GM18511 (cell line): ENCODE results near the gene UBE2U.
"Not testable (repeated sequence)": the region's sequence is repeated elsewhere in the genome, so short reads cannot be mapped to it uniquely, and the experiment has no call there.

ENCODE experiments used
- ATAC-seq: cut with Tn5 transposase; IDR thresholded peaks from one replicate; pipeline ENCODE4 v1.9.1; 2021; ENCODE audit warnings: mild to moderate bottlenecking, moderate library complexity; ENCODE audit not compliant: unreplicated experiment

Gene UBE2U

DNA sequence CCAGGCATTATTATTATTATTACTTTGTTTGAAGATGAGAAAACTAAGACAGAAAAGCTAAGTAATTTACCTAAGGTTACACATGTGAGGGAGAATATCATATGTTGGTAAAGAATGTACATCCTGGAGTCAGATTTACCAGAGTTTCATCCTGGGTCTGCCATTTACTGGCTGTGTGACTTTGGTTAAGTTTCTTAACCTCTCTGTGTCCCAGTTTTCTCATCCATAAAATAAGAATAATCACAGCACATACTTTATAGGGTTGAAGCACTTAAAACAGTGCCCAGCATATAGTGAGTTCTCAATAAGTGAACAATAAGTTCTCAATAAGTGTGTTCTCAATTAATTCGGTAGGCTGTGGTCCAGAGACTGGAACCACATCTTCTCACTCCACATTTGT, 32.5 kb downstream of the UBE2U start:
- ATAC-seq: no peak

DNA sequence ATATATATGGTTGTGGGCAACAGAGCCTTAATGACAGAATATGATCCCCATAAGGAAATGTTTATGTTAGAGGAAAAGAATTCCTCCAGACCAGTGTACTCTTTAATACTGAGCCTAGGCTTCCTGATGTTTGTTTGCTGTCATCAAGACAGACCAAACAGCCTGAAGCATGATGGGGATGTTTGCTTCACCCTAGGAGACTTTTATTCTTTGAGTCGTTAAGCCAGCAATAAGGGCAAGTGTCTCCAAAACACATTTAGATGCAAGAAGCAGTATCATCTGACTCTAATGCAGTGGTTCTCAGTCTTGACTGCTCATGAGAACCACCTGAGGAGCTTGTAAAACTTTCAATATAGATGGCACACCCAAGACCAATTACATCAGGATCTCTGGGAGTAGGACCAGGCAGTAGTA, 33.1 kb downstream of the UBE2U start:
- no peak for ATAC-seq

DNA sequence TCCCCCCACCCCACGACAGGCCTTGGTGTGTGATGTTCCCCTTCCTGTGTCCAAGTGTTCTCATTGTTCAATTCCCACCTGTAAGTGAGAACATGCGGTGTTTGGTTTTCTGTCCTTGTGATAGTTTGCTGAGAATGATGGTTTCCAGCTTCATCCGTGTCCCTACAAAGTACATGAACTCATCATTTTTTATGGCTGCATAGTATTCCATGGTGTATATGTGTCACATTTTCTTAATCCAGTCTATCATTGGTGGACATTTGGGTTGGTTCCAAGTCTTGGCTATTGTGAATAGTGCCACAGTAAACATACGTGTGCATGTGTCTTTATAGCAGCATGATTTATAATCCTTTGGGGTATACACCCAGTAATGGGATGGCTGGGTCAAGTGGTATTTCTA, 36.1 kb downstream of the UBE2U start:
- not testable (repeated sequence) for ATAC-seq

DNA sequence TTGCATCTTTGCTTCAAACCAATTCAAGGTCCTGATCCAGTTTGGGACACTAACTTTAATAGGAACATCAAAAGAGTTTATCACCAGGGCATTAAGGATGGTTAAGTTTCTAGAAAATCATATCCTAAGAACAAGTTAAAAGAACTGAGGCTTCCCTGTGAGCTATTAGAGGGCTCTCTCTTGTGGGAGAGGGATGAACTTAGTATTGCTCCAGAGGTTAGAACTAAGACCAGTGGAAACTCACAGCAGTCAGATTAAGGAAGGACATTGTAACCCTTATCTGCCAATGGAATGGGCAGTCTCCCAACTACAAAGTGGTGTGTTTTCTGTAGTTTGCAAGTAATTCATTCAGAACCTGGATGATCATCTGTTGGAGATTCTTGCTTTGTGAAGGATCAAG, 36.8 kb downstream of the UBE2U start:
- no peak for ATAC-seq

DNA sequence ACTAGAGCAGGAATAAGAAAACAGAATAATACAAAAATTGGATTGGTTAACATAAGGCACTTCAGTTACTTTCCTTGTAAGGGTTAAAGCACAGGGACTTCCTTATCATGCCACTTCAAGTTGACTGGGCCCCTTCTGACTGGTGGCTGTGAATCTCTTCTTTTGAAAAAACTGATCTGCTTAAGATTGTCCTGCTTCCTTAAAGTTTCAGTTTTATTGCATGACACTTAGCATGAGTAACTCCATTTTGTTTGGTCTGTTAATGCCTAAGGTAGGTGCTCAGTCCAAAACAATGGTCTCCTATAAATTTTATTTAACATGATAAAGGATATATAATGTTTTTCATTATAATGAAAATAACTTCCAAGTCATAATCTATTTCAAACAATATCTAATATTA, 37.6 kb downstream of the UBE2U start:
- no peak for ATAC-seq

DNA sequence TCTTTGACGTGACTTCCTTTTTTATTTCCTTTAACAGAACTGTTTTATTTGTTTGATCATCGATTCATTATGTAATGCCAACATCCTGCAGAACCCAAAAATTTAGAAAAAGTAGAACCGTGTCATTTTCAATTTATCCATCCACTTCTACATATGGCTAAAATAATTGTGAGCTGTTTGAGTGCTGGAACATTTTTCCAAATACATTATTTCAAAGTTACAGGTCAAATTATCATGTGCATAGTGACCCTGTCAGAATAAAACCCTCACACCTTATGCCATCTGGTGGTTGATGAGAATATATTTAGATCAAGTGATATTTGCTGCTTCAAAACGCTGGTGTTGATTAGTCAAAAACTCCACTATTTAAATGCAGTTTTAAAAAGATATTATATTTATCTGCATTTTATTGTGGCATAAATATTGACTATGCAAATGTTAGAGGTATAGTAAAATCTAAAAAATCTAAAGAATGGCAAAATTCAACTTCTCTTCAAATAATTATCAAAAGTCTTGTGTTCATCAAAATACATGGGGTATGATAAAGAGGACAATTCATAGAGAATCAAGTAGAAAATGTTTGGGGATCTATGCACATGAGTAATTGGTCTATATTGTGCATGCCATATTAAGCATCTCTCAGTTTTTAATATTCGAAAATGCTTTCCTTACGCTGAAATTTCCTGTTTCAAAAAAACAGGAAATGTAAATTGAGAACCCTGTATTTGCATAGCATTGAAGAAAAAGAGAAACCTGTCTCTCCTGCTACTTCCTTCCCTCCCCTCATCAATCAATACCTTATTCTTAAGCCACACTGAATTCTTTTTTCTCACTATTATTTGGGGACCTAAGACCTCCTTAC, 39.7 kb downstream of the UBE2U start:
- peak; percentile 72 for ATAC-seq

DNA sequence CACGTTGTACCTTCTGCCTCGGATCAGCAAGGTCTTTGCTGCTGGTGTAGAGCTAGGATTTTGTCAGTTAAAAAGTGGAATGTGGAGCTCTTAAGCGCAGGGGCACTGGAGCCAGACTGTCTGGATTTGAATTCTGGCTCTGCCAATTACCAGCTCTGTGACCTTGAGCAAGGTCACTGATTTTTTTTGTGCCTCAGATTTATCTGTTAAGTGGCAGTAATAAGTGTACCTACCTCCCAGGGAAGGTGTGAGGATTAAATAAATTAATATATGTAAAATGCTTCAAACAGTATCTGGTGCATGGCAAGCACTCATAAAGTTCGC, 40.3 kb downstream of the UBE2U start:
- no peak for ATAC-seq

DNA sequence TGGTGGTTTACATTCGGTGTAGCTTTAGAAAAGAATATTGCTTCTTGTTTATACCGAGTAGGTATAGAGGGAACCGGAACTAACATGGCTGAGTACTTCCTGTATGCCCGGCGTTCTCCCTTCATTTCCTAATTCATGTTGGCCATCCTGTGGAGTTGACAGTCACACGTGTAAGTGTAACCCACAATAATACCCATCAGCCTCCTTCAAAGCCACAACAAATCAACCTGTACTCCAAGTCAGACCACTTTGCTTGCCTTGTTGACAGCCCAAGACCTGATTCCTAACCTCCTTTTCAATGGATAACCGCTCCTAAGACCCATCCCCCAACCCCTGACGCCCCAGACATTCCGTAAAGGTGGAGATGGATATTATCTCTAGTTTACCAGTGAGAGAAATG, 42.1 kb downstream of the UBE2U start:
- ATAC-seq: no peak

DNA sequence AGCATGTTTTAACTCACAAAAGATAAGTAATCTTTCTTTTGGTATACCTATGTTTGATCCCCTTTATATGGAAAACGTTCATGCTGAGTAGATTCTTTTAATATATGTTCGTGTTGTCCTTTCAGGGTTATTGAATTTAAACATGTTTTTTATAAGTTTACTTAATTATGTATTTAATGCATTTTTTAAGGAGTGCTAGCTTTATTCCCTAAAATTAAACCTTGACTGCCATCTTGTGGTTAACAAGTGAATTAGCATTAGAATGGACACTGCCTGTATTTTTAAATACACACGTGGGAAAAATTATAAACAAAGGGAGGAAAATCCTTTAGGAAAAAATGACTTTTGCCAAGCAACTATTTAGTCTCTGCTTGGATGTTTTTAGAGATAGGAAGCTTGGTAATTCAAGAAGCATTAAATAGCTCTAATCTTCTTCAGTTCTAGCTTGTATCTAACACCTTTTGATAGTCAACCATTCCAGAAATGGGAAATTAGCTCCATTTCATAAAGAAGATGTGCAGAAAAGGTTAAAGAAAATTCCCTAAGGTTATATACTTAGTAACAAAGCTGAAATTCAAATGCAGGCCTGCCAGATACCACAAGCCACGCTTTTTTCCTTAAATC, 43.0 kb downstream of the UBE2U start:
- no peak for ATAC-seq

DNA sequence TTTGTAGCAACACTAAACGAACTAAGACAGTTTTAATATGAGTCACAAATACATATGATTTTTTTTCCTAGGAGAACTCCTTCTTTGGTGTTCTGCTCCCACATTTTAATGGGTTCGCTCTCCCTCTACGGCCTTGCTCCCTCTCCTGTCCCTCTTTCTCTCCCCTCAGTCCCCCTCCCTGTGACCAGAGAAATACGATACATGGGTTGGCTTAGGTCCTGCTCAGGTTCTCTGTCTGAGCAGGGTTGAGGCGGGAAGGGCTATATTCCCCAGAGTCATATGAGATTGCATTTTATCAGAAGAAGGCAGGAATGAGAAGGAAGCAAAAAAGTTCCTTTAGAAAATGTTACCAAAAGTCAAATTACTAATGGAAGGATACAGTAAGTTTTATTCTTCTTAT, 44.6 kb downstream of the UBE2U start:
- ATAC-seq: no peak

DNA sequence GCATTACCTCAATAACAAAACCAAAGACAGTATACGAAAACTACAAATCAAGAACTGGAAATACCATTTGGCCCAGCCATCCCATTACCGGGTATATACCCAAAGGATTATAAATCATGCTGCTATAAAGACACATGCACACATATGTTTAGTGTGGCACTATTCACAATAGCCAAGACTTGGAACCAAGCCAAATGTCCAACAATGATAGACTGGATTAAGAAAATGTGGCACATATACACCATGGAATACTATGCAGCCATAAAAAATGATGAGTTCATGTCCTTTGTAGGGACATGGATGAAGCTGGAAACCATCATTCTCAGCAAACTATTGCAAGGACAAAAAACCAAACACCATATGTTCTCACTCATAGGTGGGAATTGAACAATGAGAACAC, 47.0 kb downstream of the UBE2U start:
- not testable (repeated sequence) for ATAC-seq

DNA sequence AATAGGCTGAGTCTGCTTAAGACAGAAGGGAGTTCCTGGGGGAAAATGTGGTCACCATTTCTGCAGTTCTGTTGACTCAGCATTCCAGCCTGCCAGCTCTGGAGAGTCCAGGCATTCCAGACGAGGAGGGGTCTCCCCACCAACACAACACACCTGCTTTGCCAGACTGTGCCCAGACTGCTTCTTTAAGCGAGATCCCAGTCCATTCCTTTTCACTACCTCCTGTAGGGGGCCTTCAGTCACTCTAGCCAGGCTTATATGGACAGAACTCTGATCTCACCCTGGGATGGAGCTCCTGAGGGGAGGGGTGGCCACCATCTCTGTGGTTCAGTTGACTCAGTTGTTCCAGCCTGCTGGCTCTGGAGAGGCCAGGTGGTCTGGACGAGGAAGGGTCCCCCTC, 48.5 kb downstream of the UBE2U start:
- no peak for ATAC-seq

DNA sequence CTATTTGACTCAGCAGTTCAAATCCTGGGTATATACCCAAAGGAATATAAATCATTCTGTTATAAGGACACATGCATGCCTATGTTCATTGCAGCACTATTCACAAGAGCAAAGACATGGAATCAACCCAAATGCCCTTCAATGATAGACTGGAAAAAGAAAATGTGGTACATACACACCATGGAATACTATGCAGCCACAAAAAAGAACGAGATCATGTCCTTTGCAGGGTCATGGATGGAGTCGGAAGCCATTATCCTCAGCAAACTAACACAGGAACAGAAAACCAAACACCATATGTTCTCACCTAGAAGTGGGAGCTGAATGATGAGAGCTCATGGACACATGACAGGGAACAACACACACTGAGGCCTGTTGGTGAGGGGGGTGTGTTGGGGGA, 53.8 kb downstream of the UBE2U start:
- ATAC-seq: not testable (repeated sequence)

DNA sequence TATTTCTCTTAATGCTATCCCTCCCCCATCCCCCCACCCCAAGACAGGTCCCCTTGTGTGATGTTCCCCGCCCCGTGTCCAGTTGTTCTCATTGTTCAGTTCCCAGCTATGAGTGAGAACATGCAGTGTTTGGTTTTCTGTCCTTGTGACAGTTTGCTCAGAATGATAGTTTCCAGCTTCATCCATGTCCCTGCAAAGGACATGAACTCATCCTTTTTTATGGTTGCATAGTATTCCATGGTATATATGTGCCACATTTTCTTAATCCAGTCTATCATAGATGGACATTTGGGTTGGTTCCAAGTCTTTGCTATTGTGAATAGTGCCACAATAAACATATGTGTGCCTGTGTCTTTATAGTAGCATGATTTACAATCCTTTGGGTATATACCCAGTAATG, 55.0 kb downstream of the UBE2U start:
- not testable (repeated sequence) for ATAC-seq

DNA sequence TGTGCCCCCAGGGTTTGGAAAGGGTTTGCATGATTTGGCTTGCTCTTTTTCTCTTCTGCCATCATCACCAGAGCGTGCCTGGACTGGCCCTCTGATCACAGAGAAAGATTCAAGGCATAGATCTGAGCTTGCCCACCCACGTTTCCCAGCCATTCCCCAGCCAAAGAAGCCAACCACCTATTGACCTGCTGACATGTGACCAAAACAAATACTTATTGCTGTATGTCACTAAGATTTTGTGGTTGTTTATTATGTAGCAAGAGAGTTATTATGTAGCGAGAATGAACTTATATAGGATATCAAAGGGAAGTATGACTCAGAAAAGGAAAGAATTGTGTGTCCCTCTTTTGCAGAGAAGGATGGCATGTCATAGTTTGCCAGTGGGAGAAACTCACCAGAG, 59.9 kb downstream of the UBE2U start:
- ATAC-seq: no peak

DNA sequence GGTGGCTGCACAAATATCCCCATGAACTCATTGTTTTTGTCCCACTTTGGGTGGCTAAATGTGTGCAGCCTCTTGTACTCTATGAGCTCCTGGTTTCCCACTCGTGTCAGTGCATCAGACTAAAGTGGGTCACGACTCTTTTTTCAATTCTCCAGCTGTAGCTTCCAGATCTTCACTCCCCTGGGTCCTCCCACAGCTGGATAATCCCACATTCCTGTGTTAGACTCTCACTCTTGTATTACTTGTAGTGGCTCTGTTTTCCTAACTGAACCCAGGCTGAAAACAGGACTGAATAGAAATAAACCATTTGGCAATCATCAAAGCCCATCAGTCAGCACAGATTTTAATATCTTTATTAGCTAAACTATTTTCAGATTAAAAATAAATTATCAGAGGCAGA, 60.4 kb downstream of the UBE2U start:
- no peak for ATAC-seq

DNA sequence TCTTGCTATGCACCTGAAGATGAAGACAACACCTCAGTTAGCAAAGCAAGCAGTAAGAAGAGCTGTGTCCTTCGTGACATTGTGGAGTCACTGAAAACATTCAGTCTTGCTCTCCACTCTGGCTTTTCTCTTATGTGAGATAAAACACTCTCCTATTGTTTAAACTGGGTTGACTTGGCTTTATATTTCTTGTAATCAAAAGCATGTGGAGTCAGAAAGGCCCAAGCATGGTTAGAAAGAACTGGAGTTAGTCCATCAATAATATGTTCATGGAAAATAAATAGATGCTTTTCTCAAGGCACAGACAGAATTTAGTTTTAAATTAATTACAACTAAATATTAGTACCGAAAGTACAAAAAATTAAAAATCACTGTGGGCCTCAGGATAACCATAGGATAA, 61.7 kb downstream of the UBE2U start:
- no peak for ATAC-seq

DNA sequence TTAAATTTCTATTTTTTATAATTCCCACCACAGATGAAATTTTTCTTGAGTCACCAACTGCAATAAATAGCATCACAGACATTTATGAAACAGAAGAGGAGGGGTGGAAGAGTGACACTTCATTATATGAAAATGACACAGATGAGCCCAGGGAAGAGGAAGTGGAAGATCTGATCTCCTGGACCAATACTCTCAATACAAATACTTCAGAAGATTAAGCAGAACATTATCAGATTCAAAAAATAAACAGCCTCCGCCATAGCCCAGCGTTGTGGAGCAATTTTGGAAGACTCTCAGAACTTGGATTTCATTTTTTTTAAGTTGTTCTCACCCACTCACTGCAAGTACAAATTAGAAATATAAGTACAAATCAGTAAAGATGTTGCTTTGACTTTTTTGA, 63.6 kb downstream of the UBE2U start:
- no peak for ATAC-seq

DNA sequence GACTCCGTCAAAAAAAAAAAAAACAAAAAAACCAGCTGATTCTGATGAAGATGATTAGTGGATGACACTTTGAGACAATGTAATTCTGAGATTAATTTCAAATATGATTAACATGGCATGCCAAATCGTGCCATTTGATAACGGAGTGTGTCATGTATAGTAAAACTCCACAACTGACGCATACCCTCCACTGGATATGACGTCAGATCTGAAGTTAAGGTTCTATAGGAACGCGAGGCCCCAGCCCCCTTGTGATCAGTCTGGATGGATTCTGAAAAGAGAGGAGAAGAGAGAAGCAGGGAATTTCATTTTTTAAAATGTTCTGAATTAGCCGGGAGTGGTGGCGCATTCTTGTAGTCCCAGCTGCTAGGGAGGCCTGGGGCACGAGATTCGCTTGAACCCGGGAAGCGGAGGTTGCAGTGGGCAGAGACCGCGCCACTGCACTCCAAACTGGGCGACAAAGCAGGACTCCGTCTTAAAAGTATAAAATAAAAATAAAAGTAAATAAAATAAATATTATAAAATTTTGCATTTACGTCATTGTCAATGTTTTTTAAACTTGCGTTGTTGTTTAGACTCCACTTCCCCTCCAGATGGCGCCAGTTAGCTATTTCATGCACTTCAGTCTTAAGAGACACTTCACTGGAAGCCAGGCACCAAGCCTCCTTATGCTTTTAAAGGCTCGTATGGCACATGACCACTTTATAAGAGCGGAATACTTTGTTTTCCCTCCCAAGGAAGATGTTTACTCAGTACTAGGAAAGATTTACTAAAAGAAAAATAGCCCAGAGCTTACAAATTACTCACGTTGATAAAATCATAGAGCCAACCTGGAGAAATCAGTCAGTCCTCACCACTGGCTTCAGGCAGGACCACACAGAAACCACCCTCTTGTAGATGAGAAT, 65.5 kb downstream of the UBE2U start:
- peak; percentile 86 for ATAC-seq

DNA sequence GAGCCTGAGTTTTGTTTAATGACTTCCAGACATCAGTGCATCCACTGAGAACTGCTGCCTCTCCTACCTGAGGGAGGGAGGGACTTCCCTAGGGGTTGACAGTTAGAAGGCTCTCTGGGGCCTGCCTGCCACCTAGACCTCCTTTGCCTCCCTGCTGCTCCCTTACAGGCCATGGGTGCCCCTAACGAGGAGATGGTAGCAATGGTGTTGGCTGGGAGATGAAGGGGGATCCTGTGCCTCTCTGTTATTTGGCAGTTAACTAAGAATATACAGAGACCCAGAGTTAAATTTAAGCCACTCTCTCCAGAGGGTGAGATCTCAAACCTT, 66.1 kb downstream of the UBE2U start:
- no peak for ATAC-seq

DNA sequence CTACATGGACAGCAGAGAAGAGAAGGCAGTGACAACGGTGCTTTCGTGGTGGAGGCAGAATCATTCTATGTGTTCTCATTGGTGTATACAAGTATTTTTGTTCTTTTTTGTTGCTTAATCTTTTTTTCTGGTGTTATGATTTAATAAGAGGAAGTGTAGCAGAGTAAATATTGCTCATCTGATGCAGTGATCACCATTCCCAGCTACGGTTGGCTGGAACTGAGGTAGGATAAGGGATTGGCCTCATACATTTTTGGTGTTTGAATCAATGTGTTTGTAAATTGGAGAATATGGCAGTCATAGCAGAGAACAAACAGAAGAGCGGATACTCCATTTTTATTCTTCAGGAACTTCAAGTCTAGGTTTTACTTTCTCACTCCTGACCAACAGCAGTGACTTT, 76.6 kb downstream of the UBE2U start:
- ATAC-seq: no peak

DNA sequence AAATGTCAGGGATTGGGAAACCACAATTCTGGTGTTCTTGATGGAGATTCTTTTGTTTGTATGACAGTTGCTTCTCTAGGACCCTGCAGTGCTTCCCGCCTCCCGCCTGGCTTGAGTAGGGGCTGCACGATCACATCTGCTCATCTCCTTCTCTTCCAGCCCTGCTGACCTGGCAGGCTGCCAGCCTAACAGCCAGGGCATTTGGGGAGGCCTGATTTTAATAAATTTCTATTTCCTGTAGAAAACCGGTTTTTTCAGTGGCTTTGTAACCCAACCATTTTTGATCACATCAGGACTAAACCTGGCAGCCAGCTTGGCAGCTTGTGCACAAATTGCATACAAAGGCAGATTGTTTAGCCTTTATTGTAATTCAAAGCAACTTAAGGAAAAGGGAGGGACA, 78.9 kb downstream of the UBE2U start:
- no peak for ATAC-seq
